ENCODE results near the gene LRRC27.
"Not testable (repeated sequence)": the region's sequence is repeated elsewhere in the genome, so short reads cannot be mapped to it uniquely, and the experiment has no call there.

LRRC27 gene

DNA sequence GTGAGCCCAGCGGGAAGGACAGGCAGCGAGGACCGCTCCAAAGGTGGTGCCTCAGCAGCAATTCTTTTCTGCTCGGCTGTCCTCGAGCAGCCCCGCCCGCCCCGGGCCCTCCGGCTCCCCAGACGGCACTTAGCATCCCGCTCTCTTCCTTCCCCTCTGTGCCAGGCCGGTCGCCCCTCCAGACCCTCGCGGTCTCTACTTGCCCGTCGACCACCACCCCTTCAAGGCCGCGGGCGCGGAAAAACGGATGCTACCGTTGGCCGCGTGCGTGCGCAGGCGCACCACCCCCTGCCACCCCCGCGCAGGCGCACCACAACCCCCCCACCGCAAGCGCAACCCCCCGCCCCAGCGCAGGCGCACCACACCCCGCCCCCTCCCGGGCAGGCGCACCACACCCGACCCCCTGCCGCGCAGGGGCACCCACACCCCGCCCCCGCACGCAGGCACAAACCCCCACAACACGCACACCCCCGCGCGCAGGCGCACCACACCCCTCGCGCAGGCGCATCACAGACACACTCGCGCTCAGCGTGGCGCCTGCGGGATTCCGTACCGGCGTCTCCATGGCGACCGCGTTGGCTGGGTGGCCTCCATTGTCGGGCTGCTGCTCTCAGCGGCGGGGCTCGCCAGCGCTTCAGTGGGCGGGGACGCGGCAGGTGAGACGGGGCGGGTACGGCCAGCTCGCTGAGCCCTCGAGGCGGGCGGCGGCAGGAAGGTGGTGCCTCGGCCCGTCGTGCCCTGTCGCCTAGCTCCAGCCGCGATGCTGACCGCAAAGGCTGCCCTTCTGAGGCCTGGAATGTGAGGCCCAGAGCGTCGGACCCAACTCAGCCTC, at the start of gene LRRC27:
Gene LRRC27, plus strand, starts transcription at position 593 of the 832 bp plus-strand sequence. CDS start 1,332 bp downstream, outside the sequence.
- peak; percentile 99 to 100 for DNase-seq (ENCODE audit: low read depth in 2 of 2, low spot score in 1 of 2)

DNA sequence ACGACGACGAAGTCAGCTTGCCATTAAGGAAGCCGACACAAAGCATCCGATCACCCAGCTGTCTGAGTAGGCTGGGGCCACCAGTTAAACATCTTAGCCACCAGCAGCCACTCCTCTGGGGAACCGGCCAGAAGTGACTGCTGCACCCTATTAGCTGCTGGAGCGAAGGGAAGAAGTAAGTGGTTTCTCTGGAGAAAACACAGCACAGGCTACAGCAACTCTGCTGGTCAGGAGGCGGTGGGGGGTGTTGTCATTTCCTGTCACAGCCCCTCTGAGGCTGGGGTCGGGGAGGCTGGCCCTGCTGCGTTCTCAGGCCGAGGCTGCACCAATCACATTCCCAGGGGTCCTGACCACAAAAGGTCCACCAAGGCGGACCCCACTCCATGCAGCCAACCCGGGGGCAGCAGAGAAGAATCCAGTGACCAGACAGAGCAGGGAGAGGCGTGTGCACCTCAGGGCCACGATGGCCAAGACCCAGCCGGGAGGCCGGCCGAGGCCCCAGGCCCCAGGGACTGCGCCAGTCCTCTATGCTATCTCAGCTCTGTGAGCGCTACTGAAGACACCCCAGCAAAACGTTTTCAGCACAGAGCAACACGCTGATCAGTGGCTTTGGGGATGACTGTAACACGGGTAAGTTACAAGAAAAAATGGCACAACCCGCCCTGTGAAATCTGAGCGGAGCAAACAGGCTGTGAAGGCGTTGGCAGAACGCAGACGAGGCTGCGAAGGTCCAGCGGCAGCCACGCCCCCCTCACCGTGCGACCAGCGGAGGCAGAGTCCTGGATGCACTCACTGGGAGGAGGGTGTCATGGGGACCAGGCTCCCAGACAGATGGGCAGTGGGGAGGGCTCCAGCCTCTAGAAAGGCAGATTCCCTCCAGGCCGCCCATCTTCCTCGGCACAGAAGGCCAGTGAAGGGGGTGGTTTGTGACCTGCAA, 49.1 kb upstream of the LRRC27 start:
- DNase-seq (ENCODE audit: low read depth in 2 of 2, low spot score in 1 of 2), result no peak

GRCh38 chr10:132283604-132284382, 48.2 kb upstream of the LRRC27 start:
- DNase-seq (ENCODE audit: low read depth in 2 of 2, low spot score in 1 of 2), result no peak

- no peak for DNase-seq (ENCODE audit: low read depth in 2 of 2, low spot score in 1 of 2)
Observed at GRCh38 chr10:132289439-132289838, 42.6 kb upstream of the LRRC27 start.

- DNase-seq (ENCODE audit: low read depth in 2 of 2, low spot score in 1 of 2), result no peak
Observed at GRCh38 chr10:132290631-132291030, 41.4 kb upstream of the LRRC27 start.

DNA sequence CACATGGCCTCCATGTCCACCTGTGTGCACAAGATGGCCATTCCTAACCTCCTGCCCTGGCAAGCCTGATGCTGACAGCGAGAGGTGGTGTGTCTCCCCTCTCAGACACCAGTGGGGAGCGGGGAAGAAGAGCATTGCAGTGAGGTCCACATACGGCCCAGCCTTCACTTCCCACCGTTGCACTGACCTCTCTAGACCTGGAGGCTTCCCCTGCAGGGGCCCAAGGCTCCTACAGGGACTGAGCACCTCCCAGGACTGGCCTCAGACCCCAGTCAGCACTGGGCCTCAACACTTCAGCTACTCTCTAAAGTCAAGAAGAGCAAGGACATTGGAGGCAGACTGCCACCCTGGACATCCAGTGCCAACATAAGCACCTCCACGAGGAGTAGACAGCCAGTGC, 40.2 kb upstream of the LRRC27 start:
- no peak for DNase-seq (ENCODE audit: low read depth in 2 of 2, low spot score in 1 of 2)

DNA sequence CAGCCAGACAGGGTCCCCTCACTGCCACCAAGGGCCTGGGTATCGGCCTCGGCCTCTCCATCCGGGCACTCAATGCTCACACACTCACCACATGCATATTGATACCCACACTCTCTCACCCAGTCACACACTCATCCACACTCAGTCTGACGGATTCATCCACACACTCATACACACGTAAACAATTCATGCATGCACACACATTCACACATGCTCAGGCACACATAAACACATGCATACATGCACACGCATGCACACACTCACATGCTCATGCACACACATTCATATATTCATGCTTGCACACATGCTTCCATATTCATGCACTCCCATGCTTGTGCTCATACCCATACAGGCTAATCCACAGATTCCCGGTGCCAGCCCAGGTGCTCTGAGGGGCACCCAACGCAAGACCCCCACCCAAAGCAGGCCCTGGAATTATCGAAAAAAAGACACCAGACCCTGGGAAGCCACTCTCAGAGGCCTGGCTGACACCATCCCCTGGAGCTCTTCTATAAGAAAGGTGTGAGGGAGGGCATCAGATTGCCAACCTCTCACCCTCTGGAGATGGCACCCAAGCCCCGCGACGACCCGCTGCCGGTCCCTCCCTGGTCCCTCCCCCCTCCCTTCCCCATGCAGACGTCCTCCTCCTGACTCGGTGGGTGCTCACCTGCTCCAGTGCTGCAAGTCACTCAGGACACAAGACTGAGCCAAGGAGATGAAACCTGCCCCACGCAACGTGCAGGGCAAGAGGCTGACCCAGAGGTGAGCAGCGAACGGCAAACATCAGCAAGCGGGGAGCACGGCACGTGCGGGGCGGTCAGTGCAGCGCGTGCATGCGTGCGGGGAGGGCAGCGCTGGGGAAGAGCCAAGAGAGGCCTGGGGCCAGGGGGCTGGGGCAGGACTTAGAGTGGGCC, 39.4 kb upstream of the LRRC27 start:
- no peak for DNase-seq (ENCODE audit: low read depth in 2 of 2, low spot score in 1 of 2)

DNA sequence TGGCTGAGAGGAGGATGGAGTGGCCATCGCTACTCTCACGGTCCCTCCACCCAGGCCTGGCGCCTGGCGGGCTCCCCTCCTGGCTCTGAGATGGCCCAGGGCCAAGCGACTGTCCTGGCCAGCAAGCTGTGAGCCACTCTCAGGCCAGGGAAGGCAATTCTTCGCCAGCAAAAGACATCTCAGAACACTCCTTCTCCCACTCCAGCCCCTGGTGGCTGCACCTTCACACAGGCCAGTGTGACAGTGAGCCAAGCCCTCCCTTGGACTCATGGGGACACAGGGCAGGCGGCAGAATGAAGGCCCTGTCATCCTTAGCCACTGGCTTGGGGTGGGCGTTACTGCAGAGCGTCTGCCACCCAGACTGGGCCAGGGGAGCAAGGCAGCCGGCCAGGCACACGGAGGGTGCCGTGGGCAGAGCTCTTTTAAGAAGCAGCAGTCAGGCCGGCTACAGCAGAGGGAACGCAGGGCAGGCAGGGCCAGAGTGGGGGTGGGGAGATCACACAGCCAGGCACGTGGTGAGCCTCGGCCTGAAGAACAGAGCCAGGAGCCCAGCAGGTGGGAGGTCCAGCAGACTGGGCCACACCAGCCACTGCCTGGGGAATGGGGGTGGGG, 38.7 kb upstream of the LRRC27 start:
- DNase-seq (ENCODE audit: low read depth in 2 of 2, low spot score in 1 of 2), result no peak

GRCh38 chr10:132293813-132294520, 38.0 kb upstream of the LRRC27 start:
- no peak for DNase-seq (ENCODE audit: low read depth in 2 of 2, low spot score in 1 of 2)

GRCh38 chr10:132294561-132295318, 37.3 kb upstream of the LRRC27 start:
- DNase-seq (ENCODE audit: low read depth in 2 of 2, low spot score in 1 of 2), result no peak

DNA sequence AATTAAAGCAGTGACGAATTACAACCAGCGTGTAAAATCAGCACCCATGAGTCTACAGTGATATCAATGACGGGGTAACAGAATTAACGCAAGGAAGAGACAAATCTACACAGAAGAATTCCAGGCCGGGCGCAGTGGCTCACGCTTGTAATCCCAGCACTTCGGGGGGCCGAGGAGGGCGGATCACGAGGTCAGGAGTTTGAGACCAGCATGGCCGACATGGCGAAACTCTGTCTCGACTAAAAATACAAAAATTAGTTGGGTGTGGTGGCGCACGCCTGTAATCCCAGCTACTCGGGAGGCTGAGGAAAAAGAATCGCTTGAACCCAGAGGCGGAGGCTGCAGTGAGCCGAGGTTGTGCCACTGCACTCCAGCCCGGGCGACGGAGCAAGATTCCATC, 36.5 kb upstream of the LRRC27 start:
- DNase-seq (ENCODE audit: low read depth in 2 of 2, low spot score in 1 of 2), result not testable (repeated sequence)

- no peak for DNase-seq (ENCODE audit: low read depth in 2 of 2, low spot score in 1 of 2)
Observed at GRCh38 chr10:132296666-132297443, 35.1 kb upstream of the LRRC27 start.

GRCh38 chr10:132297526-132297925, 34.5 kb upstream of the LRRC27 start:
- no peak for DNase-seq (ENCODE audit: low read depth in 2 of 2, low spot score in 1 of 2)

DNA sequence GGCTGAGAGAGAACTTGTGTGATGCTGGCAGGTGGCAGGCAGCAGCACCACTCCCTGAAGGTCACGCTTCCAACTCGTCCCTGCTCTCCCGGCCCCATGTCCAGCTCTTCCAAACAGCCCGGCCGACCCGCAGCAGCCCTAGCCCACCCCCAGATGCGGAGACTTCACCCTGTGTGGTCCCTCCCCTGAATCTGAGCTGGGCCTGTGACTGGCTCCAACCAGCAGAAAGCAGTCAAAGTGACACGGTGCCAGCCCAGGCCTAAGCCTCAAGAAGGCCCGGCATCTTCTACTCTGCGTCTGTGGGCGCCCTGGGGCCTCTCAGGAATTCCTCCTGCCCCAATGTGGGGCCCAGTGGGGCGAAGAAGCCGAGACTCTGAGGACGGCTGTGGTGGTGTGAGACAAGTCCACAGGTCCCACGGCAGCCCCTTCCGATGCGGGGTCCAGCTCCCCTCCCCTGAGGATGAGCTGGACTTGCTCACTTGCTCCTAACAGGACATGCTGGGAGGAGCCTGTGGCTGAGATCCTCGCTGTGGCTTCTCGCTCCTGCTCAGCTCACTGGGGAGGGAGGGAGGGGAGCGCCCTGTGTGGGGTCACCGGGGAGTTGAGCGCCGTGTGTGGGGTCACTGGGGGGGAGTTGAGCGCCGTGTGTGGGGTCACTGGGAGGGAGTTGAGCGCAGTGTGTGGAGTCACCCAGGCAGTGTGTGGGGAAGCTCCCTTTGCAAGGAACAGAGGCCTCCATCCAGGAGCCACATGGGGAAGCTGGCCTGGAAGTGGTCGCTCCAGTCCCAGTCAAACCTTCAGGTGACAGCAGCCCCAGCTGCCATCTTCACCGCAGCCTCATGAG, 33.7 kb upstream of the LRRC27 start:
- DNase-seq (ENCODE audit: low read depth in 2 of 2, low spot score in 1 of 2), result no peak

DNA sequence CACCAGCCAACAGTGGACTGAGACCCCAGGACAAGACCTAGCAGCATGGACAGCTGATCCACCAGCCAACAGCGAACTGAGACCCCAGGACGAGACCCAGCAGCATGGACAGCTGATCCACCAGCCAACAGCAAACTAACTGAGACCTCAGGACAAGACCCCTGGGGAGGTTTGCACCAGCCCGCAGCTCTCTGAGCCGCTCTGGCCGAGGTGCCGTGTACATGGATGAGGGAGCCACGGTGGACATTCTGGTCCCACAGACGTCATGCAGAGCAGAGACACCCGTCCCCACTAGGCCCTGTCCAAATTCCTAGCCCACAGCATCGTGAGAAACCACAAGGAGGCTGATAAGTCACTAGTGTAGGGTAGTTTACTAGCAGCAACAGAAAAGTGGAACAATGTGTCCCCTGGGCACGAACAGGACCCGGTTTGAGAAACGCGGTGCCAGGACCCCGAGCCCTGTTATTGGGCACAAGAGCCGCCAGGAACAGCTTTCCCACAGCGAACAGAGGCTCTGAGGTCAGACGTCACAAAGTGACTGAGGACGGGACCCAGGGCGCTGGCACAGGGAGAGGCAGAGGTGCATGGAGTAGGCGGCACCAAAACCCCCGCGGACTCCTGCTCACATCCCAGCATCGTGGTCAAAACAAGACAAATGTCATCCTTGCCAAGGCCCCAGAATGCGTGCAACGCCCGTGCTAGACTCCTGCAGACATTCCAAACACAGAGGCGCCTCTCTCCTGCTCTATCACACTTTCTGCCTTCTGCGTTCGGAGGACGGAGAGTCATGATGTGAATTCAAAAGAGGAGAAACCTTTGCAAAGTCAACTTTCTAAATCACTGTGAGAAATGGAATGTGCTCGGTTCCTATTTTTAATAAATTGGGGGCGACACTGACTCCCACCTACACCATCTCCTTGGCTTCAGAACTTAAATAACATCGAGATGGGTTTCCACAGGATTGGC, 32.3 kb upstream of the LRRC27 start:
- DNase-seq (ENCODE audit: low read depth in 2 of 2, low spot score in 1 of 2), result no peak

DNA sequence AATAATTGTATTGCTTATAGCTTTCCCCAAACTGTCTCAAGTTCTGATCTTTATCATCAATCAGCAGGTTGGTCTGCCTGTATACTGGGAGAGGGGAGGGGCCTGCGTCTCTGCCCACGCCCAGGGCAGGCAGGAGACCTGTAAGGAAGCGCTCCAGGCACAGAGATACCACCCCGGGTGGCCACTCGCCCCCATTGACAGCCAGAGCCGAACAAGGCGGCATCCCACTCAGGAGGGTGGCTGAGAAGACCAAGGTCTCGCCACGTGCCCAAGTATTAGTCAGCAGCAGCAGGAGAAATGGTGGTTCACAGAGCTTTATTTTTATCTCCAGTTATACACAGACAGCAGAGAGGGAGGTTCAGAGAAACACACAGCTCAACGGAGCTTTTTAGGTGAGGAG, 31.4 kb upstream of the LRRC27 start:
- DNase-seq (ENCODE audit: low read depth in 2 of 2, low spot score in 1 of 2), result no peak
